ENCODE measurements around the gene HSP90AB1.

DNA sequence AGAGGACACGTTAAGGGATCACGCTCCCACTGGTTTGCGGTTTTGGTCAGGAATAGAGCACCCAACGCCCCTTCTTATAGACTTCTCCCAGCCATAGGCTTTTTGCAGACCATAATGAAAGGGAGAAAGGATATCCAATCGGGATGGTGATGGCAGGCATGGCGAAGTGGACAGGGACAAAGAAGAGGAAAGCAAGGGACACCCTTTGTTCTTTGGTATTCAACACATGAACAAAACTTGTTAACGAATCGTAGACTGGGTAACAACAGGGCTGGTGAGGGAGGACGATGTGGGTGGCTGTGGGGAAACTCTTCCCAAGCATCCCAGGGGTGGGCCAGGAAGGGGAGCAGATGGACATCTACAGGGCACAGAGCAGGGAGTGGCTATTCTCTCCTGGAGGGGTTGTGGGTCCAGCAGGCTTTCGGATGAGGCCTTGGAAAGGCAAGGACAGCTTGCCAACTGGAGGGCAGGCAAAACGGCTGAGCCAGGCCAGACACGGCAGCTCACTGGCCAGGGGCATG, 1.4 kb upstream of the HSP90AB1 start:
- TF ChIP-seq, protein P1, sequence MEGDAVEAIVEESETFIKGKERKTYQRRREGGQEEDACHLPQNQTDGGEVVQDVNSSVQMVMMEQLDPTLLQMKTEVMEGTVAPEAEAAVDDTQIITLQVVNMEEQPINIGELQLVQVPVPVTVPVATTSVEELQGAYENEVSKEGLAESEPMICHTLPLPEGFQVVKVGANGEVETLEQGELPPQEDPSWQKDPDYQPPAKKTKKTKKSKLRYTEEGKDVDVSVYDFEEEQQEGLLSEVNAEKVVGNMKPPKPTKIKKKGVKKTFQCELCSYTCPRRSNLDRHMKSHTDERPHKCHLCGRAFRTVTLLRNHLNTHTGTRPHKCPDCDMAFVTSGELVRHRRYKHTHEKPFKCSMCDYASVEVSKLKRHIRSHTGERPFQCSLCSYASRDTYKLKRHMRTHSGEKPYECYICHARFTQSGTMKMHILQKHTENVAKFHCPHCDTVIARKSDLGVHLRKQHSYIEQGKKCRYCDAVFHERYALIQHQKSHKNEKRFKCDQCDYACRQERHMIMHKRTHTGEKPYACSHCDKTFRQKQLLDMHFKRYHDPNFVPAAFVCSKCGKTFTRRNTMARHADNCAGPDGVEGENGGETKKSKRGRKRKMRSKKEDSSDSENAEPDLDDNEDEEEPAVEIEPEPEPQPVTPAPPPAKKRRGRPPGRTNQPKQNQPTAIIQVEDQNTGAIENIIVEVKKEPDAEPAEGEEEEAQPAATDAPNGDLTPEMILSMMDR (IDR thresholded peaks at IDR 0.05; ENCODE audit: insufficient read depth, low read length): no peak
- TF ChIP-seq POLR2AphosphoS5 (IDR thresholded peaks at IDR 0.05; ENCODE audit: low read depth) (no peak), GABPA (IDR thresholded peaks at IDR 0.05; ENCODE audit: low read depth) (no peak), SPI1 (IDR thresholded peaks at IDR 0.05; ENCODE audit: borderline replicate concordance, low read depth) (no peak)
- TF ChIP-seq, protein P2, sequence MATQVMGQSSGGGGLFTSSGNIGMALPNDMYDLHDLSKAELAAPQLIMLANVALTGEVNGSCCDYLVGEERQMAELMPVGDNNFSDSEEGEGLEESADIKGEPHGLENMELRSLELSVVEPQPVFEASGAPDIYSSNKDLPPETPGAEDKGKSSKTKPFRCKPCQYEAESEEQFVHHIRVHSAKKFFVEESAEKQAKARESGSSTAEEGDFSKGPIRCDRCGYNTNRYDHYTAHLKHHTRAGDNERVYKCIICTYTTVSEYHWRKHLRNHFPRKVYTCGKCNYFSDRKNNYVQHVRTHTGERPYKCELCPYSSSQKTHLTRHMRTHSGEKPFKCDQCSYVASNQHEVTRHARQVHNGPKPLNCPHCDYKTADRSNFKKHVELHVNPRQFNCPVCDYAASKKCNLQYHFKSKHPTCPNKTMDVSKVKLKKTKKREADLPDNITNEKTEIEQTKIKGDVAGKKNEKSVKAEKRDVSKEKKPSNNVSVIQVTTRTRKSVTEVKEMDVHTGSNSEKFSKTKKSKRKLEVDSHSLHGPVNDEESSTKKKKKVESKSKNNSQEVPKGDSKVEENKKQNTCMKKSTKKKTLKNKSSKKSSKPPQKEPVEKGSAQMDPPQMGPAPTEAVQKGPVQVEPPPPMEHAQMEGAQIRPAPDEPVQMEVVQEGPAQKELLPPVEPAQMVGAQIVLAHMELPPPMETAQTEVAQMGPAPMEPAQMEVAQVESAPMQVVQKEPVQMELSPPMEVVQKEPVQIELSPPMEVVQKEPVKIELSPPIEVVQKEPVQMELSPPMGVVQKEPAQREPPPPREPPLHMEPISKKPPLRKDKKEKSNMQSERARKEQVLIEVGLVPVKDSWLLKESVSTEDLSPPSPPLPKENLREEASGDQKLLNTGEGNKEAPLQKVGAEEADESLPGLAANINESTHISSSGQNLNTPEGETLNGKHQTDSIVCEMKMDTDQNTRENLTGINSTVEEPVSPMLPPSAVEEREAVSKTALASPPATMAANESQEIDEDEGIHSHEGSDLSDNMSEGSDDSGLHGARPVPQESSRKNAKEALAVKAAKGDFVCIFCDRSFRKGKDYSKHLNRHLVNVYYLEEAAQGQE (IDR thresholded peaks at IDR 0.05; ENCODE audit: insufficient replicate concordance, low read depth): no peak
